ENCODE data around the gene SPDYE16. TPM values are rescaled to one million over a fixed set of nuclear protein-coding genes. Genes with fewer than 3 reads are reported as not detected.
"Not testable (repeated sequence)": the region's sequence is repeated elsewhere in the genome, so short reads cannot be mapped to it uniquely, and the experiment has no call there.

The SPDYE16 gene
- total RNA-seq, 2 experiments from 2014 or later = 0.53 TPM; not detected in 1

GRCh38 chr7:76509931-76510877, 32.9 kb downstream of the SPDYE16 start, which contains the start of gene UPK3B:
Gene UPK3B, plus strand, starts transcription at chr7:76510552. Its CDS starts 101 bp downstream, at chr7:76510653.
- H3K9me3 Mint-ChIP-seq = no peaks in the 10 kb centered on the region
- no peaks in the 10 kb centered on the region for H3K27me3 Mint-ChIP-seq
- no peak for TF ChIP-seq CTCF (IDR thresholded peaks at IDR 0.05)
- peaks cover under 1% of the 10 kb centered on the region for H3K36me3 ChIP-seq (ENCODE audit: insufficient read depth, low read length)
- no peak within 1 kb of the TSS for H3K27ac ChIP-seq (ENCODE audit: low read depth in 1 of 2, low read length in 2 of 2)
- no peak within 1 kb of the TSS for H3K27ac Mint-ChIP-seq
- ChIA-PET POLR2A (no interaction called here), CTCF (no interaction called here)
- H3K4me1 ChIP-seq (ENCODE audit: insufficient read depth, low read length) = peaks cover 4% of the 10 kb centered on the region
- H3K9me3 ChIP-seq (ENCODE audit: control insufficient read depth in 1 of 2, insufficient read depth in 1 of 2, low read length in 2 of 2) = peaks cover 0 to 4% of the 10 kb centered on the region in 2 experiments
- H3K27me3 ChIP-seq (ENCODE audit: control insufficient read depth in 1 of 2, insufficient read depth in 2 of 2, low read length in 2 of 2) = no peaks in the 10 kb centered on the region
- H3K4me3 ChIP-seq (ENCODE audit: low read length) = no peak within 1 kb of the TSS
- intact Hi-C loops (cut with DNase I, micrococcal nuclease) = loop anchor here in 1 of 2 experiments (10.0 kb wide), 2 partner anchors 485 to 735 kb away; no protein-coding TSS in a partner anchor
- DNase-seq (peak in 2 of 14 experiments; percentile 15 to 33), ATAC-seq (ENCODE audit: poor library complexity) (no peak)
- no peak within 1 kb of the TSS for H3K4me3 Mint-ChIP-seq
- H3K4me1 Mint-ChIP-seq (ENCODE audit: low read depth) = no peaks in the 10 kb centered on the region
- peaks cover 11% of the 10 kb centered on the region for H3K36me3 Mint-ChIP-seq (ENCODE audit: low read depth)

- Mint-ChIP-seq H3K4me3 (no peak overlapping the region), H3K4me1 (ENCODE audit: low read depth) (no peaks in the 10 kb centered on the region)
- no peak for ATAC-seq (ENCODE audit: poor library complexity)
Measured at GRCh38 chr7:76507723-76508406, 35.2 kb downstream of the SPDYE16 start.

GRCh38 chr7:76506643-76507042, 36.5 kb downstream of the SPDYE16 start:
- H3K36me3 ChIP-seq (ENCODE audit: insufficient read depth, low read length); H3K4me1 Mint-ChIP-seq (ENCODE audit: low read depth); H3K27me3 Mint-ChIP-seq; H3K27ac ChIP-seq (ENCODE audit: low read depth in 1 of 2, low read length in 2 of 2); H3K27ac Mint-ChIP-seq; CTCF ChIA-PET; H3K9me3 ChIP-seq (ENCODE audit: control insufficient read depth in 1 of 2, insufficient read depth in 1 of 2, low read length in 2 of 2); DNase-seq; H3K9me3 Mint-ChIP-seq; H3K4me1 ChIP-seq (ENCODE audit: insufficient read depth, low read length); ATAC-seq (ENCODE audit: poor library complexity); H3K4me3 Mint-ChIP-seq; H3K27me3 ChIP-seq (ENCODE audit: control insufficient read depth in 1 of 2, insufficient read depth in 2 of 2, low read length in 2 of 2); POLR2A ChIA-PET; H3K4me3 ChIP-seq (ENCODE audit: low read length): not testable (repeated sequence)
- intact Hi-C loops (cut with DNase I, micrococcal nuclease) = loop anchor here in 1 of 2 experiments (10.0 kb wide), 1 partner anchor 488 kb away; no protein-coding TSS in a partner anchor
- peaks cover 23% of the 10 kb centered on the region for H3K36me3 Mint-ChIP-seq (ENCODE audit: low read depth)

More at GRCh38 chr7:76507723-76508406, 35.2 kb downstream of the SPDYE16 start:
- no peak for TF ChIP-seq CTCF (IDR thresholded peaks at IDR 0.05)
- no peak overlapping the region for H3K4me3 ChIP-seq (ENCODE audit: low read length)
- H3K27ac ChIP-seq (ENCODE audit: low read depth in 1 of 2, low read length in 2 of 2) = no peak overlapping the region
- no peaks in the 10 kb centered on the region for H3K27me3 ChIP-seq (ENCODE audit: control insufficient read depth in 1 of 2, insufficient read depth in 2 of 2, low read length in 2 of 2)
- ChIA-PET POLR2A (no interaction called here), CTCF (no interaction called here)
- DNase-seq = peak in 3 of 14 experiments; percentile 22 to 72 (median 60)
- H3K4me1 ChIP-seq (ENCODE audit: insufficient read depth, low read length) = peaks cover 4% of the 10 kb centered on the region
- intact Hi-C loops (cut with DNase I, micrococcal nuclease) = loop anchor here in 1 of 2 experiments (10.0 kb wide), 1 partner anchor 487 kb away; no protein-coding TSS in a partner anchor
- H3K36me3 Mint-ChIP-seq (ENCODE audit: low read depth) = peaks cover 18% of the 10 kb centered on the region
- peaks cover 0 to 5% of the 10 kb centered on the region in 2 experiments for H3K9me3 ChIP-seq (ENCODE audit: control insufficient read depth in 1 of 2, insufficient read depth in 1 of 2, low read length in 2 of 2)
- H3K36me3 ChIP-seq (ENCODE audit: insufficient read depth, low read length) = peaks cover 4% of the 10 kb centered on the region
- no peaks in the 10 kb centered on the region for H3K27me3 Mint-ChIP-seq
- H3K27ac Mint-ChIP-seq = no peak overlapping the region
- no peaks in the 10 kb centered on the region for H3K9me3 Mint-ChIP-seq
